HG03280 (cell line): ENCODE results near the gene SPATA18.

ENCODE experiments used
- ATAC-seq: cut with Tn5 transposase; IDR thresholded peaks from one replicate; pipeline ENCODE4 v1.9.1; 2021; ENCODE audit warnings: mild to moderate bottlenecking, moderate library complexity; ENCODE audit not compliant: unreplicated experiment

Gene SPATA18

GRCh38 chr4:52051213-52051614 is at the start of gene SPATA18:
Gene SPATA18, plus strand, starts transcription at chr4:52051304. Its CDS starts 401 bp downstream, at chr4:52051705.
- ATAC-seq = peak; percentile 49

- no peak for ATAC-seq
Measured at GRCh38 chr4:52001616-52002015, 49.5 kb upstream of the SPATA18 start.

- no peak for ATAC-seq
Measured at GRCh38 chr4:52004414-52004813, 46.7 kb upstream of the SPATA18 start.

GRCh38 chr4:52005604-52006273 is 45.4 kb upstream of the SPATA18 start:
- no peak for ATAC-seq

GRCh38 chr4:52006887-52007286 is 44.2 kb upstream of the SPATA18 start:
- ATAC-seq = no peak

- ATAC-seq = no peak
Measured at GRCh38 chr4:52010986-52011385, 40.1 kb upstream of the SPATA18 start.

- ATAC-seq = no peak
Measured at GRCh38 chr4:52012651-52013050, 38.5 kb upstream of the SPATA18 start.

GRCh38 chr4:52014903-52015302 is 36.2 kb upstream of the SPATA18 start:
- no peak for ATAC-seq

GRCh38 chr4:52015366-52015765 is 35.7 kb upstream of the SPATA18 start:
- no peak for ATAC-seq

GRCh38 chr4:52016981-52017380 is 34.1 kb upstream of the SPATA18 start:
- no peak for ATAC-seq

- no peak for ATAC-seq
Measured at GRCh38 chr4:52017814-52018213, 33.3 kb upstream of the SPATA18 start.

- ATAC-seq = no peak
Measured at GRCh38 chr4:52019936-52020657, 31.0 kb upstream of the SPATA18 start, which contains the start of gene LRRC66. Gene LRRC66, minus strand, starts transcription at chr4:52020363. Its CDS starts 2,750 bp downstream, at chr4:52017613.

GRCh38 chr4:52028970-52029369 is 22.1 kb upstream of the SPATA18 start:
- ATAC-seq = no peak

- no peak for ATAC-seq
Measured at GRCh38 chr4:52032005-52032404, 19.1 kb upstream of the SPATA18 start.

GRCh38 chr4:52035190-52035589 is 15.9 kb upstream of the SPATA18 start:
- no peak for ATAC-seq

GRCh38 chr4:52036886-52037530 is 14.1 kb upstream of the SPATA18 start:
- no peak for ATAC-seq

- peak; percentile 56 for ATAC-seq
Measured at GRCh38 chr4:52037689-52038102, 13.4 kb upstream of the SPATA18 start.

- peak; percentile 91 for ATAC-seq
Measured at GRCh38 chr4:52038103-52038912, 12.8 kb upstream of the SPATA18 start, which contains the start of gene SGCB. Gene SGCB, minus strand, starts transcription at chr4:52038299. Its CDS starts 40 bp downstream, at chr4:52038259.

- ATAC-seq = no peak
Measured at GRCh38 chr4:52045028-52045427, 6.1 kb upstream of the SPATA18 start.

GRCh38 chr4:52049266-52049665 is 1.8 kb upstream of the SPATA18 start:
- no peak for ATAC-seq
